Measurements from ENCODE around the gene RTN4.

- no peak for TF ChIP-seq CTCF (IDR thresholded peaks at IDR 0.05)
- no peak for TF ChIP-seq POLR2A (IDR thresholded peaks at IDR 0.05)
These were observed 104.6 kb downstream of the RTN4 start for GRCh38 chr2:54945391-54946219.

Measured in body of pancreas (tissue), 4 donors.